NCI-H526 (cell line): ENCODE data around the gene SUDS3.
A peak's percentile ranks its signal among the peaks of the same experiment; 100 is the strongest.
"Not testable (repeated sequence)": the region's sequence is repeated elsewhere in the genome, so short reads cannot be mapped to it uniquely, and the experiment has no call there.

Source experiments
- DNase-seq, 2 experiments: peaks; one replicate each; lab custom pipeline; 2025; lab: John Stamatoyannopoulos, UW

The SUDS3 gene

DNA sequence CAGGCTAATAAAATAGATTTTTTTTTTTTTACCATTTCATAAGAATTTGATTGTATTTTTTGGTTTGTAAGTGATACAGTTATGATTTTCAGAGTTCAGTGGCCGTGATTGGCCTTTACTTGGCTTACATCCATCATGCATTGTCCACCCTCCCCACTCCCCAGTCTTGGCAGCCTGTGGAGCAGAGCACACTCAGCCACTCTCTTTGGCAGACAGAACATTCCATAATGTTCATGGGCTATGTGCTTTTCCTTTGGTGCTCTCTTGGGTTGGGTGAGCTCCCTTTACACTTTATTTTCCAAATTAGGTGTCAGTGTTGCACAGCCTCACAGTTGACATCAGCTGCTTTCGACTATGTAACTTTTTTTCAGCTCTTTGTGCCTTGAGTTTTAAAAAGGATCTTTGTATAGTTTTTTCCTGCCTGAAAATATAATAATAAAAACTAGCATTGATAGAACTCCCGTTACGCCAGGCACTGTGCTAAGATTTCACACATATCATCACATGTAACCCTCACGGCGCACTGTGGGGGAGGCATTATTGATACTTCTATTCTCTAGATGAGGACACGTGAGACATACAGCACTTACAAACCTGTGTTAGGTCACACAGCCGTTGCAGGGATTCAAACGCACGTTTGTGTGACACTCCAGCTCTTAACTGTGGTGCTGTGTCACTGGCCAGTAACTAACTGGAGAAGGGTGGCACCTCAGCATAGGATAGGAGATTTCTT is 21.5 kb downstream of the SUDS3 start:
- DNase-seq = no peak

DNA sequence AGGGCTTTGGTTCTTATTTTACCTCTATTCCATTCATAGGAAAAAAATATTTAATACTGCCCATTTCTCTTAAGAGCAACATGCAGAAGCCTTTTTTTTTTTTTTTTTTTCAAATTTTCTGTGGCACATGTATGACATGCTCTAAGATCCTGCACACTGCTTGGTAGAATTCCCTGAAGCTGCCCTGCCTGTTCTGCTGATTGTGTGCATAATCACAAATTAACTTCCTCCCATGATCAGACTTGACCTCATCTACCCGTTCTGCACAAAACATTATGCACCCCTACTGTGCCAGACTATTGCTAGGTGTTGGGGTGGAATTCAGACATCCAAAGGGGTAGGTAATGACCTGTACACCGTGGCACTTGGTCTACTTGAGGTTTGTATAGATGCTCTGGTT is 22.2 kb downstream of the SUDS3 start:
- no peak for DNase-seq

GRCh38 chr12:118398940-118399339 is 22.6 kb downstream of the SUDS3 start:
- no peak for DNase-seq

DNA sequence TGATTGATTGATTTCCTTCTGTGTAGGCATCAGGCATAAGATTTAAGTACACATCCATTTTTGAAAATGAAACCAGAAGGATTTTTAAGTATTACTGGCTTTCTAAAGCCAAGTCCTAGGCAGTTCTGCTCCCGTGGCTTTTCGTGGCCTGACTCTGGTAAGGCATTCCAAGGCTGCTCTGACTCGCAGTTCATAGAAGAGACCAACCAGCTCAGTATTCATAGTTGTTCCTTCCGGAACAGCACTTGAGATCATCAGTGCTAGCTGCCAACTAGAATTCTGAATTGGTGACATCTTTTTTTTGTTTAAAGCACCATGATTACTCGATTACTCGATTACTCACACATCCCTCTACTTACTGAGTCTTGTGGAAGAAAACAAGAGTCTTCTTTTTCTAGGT is 25.9 kb downstream of the SUDS3 start:
- DNase-seq = no peak

GRCh38 chr12:118404876-118405521 is 28.6 kb downstream of the SUDS3 start:
- peak; percentile 16 to 63 for DNase-seq

DNA sequence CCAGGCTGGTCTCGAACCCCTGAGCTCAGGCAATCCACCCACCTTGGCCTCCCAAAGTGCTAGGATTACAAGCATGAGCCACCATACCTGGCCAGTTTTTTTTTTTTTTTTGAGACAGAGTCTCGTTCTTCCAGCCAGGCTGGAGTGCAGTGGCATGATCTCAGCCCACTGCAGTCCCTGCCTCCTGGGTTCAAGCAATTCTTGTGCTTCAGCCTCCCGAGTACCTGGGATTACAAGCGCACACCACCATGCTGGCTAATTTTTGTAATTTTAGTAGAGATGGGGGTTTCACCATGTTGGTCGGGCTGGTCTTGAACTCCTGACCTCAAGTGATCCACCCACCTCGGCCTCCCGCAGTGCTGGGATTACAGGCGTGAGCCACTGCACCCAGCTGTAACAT is 31.9 kb downstream of the SUDS3 start:
- DNase-seq = not testable (repeated sequence)

DNA sequence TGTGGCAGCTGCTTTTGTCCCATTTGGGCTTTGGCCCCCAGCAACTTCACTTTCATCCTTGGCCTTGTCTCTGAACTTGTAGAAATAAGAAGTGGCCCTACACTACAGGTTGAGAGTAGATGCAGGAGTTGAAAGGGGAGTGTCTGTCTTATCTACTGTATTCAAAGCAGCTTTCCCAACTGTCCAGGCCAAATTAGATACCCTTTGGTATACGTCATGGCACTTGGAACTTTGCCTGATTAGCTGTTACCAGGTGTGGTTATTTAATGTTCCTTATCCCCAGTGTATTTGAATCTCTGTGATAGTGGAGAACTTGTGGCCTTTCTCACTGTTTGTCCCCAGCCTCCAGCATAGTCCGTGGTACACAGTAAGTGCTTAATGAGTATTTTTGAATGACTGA is 33.5 kb downstream of the SUDS3 start:
- no peak for DNase-seq

DNA sequence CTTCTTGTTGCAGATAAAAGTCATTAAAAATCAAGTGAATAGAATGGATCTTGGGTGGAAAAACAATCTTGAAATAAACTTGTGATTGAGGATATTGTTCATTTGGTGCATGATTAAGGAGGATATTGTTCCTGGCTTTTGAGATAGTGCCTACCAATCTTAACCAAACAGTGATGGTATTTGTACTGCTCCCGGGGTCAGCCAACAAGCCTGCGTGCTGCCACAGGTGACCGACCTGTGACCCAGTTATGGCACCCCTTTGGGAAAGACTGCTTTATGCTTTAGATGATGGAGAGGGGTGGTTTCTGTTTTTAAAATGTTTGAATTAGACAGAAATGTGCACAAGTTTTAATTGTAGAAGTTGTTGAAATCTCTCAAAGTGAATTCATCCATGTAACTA is 41.6 kb downstream of the SUDS3 start:
- no peak for DNase-seq

GRCh38 chr12:118418385-118419057 is 42.2 kb downstream of the SUDS3 start:
- DNase-seq = no peak

GRCh38 chr12:118420673-118421072 is 44.3 kb downstream of the SUDS3 start:
- DNase-seq = no peak

DNA sequence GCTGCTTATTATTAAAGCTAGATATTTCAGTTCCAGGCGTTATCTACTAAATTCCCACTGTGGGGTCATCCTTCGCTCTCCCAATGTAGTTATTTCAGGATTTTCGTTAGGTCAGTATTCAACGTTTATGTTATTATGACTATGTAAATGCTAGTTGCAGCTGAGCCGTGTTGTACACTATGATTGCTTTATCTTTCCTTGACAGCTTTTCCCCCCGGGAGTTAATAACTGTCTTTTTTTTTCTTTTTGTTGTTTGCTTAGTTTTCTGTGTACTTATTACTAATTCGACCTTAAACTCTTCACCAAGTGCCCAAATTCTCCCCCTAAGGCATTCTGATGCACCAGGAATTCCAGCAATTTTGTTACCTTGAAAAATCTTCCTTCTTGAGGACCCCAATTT is 48.5 kb downstream of the SUDS3 start:
- DNase-seq = no peak

DNA sequence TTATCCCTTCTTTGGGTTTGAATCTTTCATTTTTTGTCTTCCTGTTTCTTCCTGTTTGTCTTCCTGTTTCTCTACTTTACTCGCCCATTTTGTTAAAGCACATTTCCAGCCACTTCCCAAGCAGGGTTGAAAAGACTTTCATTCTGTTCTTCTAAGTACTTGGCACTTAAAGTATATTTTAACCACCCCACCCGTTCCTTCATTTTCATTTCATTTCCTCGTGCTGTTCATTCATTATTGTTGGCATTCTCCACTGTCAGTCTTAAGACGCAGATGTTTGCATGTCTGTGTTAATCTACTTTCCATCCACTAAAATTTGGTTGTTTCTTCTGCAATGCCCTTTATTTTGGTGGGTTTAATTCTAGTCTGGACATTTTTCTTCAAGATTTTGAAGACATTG is 49.0 kb downstream of the SUDS3 start:
- no peak for DNase-seq

DNA sequence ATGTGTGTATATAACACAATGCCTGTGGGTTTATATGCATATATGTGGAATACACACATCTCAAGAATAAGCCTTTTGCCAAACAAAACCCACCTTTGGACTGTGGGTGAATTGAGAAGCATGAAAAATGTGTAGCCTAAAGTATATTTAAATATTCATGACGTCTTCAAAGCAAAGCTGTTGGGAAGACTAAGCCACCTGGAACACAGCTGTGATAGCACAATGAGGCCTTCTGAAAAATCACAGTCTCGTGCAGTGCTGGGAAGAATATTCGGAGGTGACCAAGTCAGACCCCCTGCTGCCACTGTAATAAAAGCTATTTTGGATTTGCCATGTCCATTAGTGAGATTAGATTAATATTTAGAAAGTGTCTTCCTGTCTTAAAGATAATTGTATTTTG is 51.5 kb downstream of the SUDS3 start:
- DNase-seq = peak in 1 of 2 experiments; percentile 10

DNA sequence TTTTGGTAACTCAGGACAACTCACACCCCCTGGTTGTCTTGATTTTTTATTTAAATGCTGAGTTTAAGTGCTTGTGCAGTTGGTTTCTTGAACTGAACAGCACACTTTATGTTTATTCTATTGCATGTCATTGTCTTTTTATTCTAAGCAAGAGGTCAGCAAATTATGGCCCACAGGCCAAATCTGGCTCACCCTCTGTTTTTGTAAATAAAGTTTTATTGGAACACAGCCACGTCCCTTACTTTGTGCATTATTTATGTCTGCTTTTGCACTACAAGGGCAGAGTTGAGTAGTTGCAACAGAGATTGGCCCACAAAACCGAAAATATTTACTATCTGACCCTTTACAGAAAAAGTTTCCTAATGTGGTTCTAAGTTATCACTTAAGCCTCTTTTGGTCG is 52.3 kb downstream of the SUDS3 start:
- DNase-seq = no peak

GRCh38 chr12:118429688-118430383 is 53.5 kb downstream of the SUDS3 start:
- DNase-seq = no peak

DNA sequence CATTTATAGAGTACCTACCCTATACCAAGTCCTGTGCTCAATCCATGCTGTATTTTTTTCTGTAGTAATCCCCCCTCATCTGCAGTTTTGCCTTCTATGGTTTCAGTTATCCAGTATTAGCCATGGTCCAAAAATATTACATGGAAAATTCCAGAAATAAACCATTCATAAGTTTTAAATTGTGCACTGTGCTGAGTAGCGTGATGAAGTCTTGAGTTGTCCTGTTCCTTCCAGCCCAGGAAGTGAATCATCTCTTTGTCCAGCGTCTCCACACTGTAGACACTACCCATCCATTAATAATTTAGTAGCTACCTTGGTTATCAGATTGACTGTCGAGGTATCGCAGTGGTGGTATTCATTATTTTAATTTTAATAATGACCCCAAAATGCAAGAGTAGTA is 54.2 kb downstream of the SUDS3 start:
- no peak for DNase-seq

GRCh38 chr12:118432812-118433545 is 56.6 kb downstream of the SUDS3 start:
- DNase-seq = no peak

- peak in 1 of 2 experiments; percentile 34 for DNase-seq
These were observed 59.8 kb downstream of the SUDS3 start for GRCh38 chr12:118436002-118436730.

GRCh38 chr12:118436986-118437385 is 60.6 kb downstream of the SUDS3 start:
- DNase-seq = no peak

- DNase-seq = no peak
These were observed 62.7 kb downstream of the SUDS3 start for GRCh38 chr12:118439068-118439467.

- DNase-seq = no peak
These were observed 69.9 kb downstream of the SUDS3 start for GRCh38 chr12:118446247-118446646.
